ENCODE data around the gene SNRNP48.

- TF ChIP-seq CTCF (IDR thresholded peaks at IDR 0.05), result no peak
- TF ChIP-seq POLR2A (IDR thresholded peaks at IDR 0.05), result no peak
Measured at GRCh38 chr6:7637533-7637932, 47.5 kb downstream of the SNRNP48 start.

Data from esophagus squamous epithelium (tissue), 4 donors.